K562 (cell line): Measurements from ENCODE around the gene EVI5L. TPM values are rescaled to one million over a fixed set of nuclear protein-coding genes. Genes with fewer than 3 reads are reported as not detected.

Source experiments
- ATAC-seq: fragments of 200-7000 bp; cut with Tn5 transposase; 3 replicates; pipeline ENCODE4 v1.9.1; 2020; ENCODE audit warnings: moderate library complexity
- BruUV-seq: library from RNA; stranded (reverse); fragments of 400-500 nt; replicated peaks from 2 replicates; lab custom pipeline; 2021; lab: Mats Ljungman, UMichigan
- CTCF ChIA-PET: fragments of 300-600 bp; formaldehyde crosslinking; extraction: SDS; loops from one replicate; lab custom pipeline; 2021; ENCODE audit warnings: low intra/inter-chr PET ratio; lab: Yijun Ruan, JAX
- POLR2A ChIA-PET: fragments of 300-600, 350-650 bp; sonication (Branson Sonifier 250); formaldehyde crosslinking; extraction: SDS; loops from one replicate; lab custom pipeline; 2021; ENCODE audit warnings: antibody characterized with exemption, inconsistent platforms; lab: Yijun Ruan, JAX
- DNase-seq, 4 experiments: peaks; one replicate each; pipeline versions ENCODE4 v3.0.0 to v3.0.0-alpha.2; 2011 to 2018; ENCODE audit warnings: low spot score in 3 of 4, mixed read lengths in 3 of 4; ENCODE audit errors: extremely low read depth in 1 of 4
- FAIRE-seq: peaks from 2 replicates; lab custom pipeline; 2011; peaks lifted over from hg19 to GRCh38; lab: Jason Lieb, UNC
- H2AFZ ChIP-seq: 2 replicates; pipeline ENCODE4 v1.6.0; 2011; ENCODE audit warnings: low read depth, low read length, control low read depth, inconsistent platforms
- H3K27ac ChIP-seq: fragments of 200-600 bp; 3 replicates; pipeline ENCODE4 v1.8.0; 2011; ENCODE audit warnings: low read depth, mild to moderate bottlenecking, control low read depth, inconsistent platforms, low read length, moderate library complexity, mixed read lengths; ENCODE audit errors: extremely low read depth
- H3K27me3 ChIP-seq, 2 experiments: fragments of 300-600 bp in 1 of 2; 2 replicates in 1 of 2; 3 replicates in 1 of 2; pipeline versions ENCODE4 v1.6.0 to v1.8.0; 2011; ENCODE audit warnings: inconsistent platforms in 2 of 2, low read length in 2 of 2, mild to moderate bottlenecking in 1 of 2, mixed read lengths in 1 of 2, moderate library complexity in 1 of 2; ENCODE audit not compliant: control insufficient read depth in 2 of 2, insufficient read depth in 2 of 2
- H3K36me3 ChIP-seq: fragments of 300-600 bp; 3 replicates; pipeline ENCODE4 v1.8.0; 2011; ENCODE audit warnings: mild to moderate bottlenecking, low read length, inconsistent platforms; ENCODE audit not compliant: control insufficient read depth, insufficient read depth
- H3K4me1 ChIP-seq, 2 experiments: fragments of 200-600 bp in 1 of 2; replicated peaks in 1 of 2; 2 replicates in 1 of 2; 3 replicates in 1 of 2; pipeline versions ENCODE4 v1.5.1 to v1.8.0; 2011; ENCODE audit warnings: inconsistent platforms in 2 of 2, low read length in 2 of 2, mild to moderate bottlenecking in 1 of 2, mixed read lengths in 1 of 2, moderate library complexity in 1 of 2; ENCODE audit not compliant: control insufficient read depth in 2 of 2, insufficient read depth in 2 of 2
- H3K4me2 ChIP-seq: 2 replicates; pipeline ENCODE4 v1.6.1; 2011; ENCODE audit warnings: low read length, control low read depth, inconsistent platforms, mixed read lengths; ENCODE audit not compliant: insufficient read depth
- H3K4me3 ChIP-seq: fragments of 200-600 bp; sonication (generic), shearing (Covaris generic); 2 replicates; pipeline ENCODE4 v1.5.1; 2016; ENCODE audit warnings: control low read depth, inconsistent platforms
- H3K79me2 ChIP-seq: fragments of 200-600 bp; 3 replicates; pipeline ENCODE4 v1.8.0; 2011; ENCODE audit warnings: low read length, inconsistent platforms; ENCODE audit not compliant: control insufficient read depth, insufficient read depth
- H3K9ac ChIP-seq, 2 experiments: 2 replicates each; pipeline versions ENCODE4 v1.6.0 to v1.6.1; 2011; ENCODE audit warnings: low read depth in 2 of 2, low read length in 2 of 2, control low read depth in 1 of 2, inconsistent platforms in 1 of 2, mild to moderate bottlenecking in 1 of 2, mixed read lengths in 1 of 2; ENCODE audit not compliant: insufficient read depth in 1 of 2
- H3K9me1 ChIP-seq: one replicate; pipeline ENCODE4 v1.6.0; 2011; ENCODE audit warnings: inconsistent platforms, mild to moderate bottlenecking, low read length, moderate library complexity; ENCODE audit not compliant: control insufficient read depth, insufficient read depth
- H3K9me3 ChIP-seq: replicated peaks from 2 replicates; pipeline ENCODE4 v1.5.1; 2011; ENCODE audit warnings: low read depth, low read length, inconsistent platforms; ENCODE audit not compliant: control insufficient read depth, insufficient read depth
- H4K20me1 ChIP-seq: replicated peaks from 2 replicates; pipeline ENCODE4 v1.6.1; 2011; ENCODE audit warnings: low read length, inconsistent platforms, mixed read lengths; ENCODE audit not compliant: control insufficient read depth, insufficient read depth
- ATF1 ChIP-seq, 2 experiments: fragments of 450-650 bp in 1 of 2; IDR thresholded peaks; 2 replicates each; pipeline ENCODE4 v1.6.1; 2016; ENCODE audit warnings: missing compliant biosample characterization in 1 of 2, missing genetic modification characterization in 1 of 2
- ATF7 ChIP-seq: fragments of 450-650 bp; IDR thresholded peaks from 2 replicates; pipeline ENCODE4 v1.7.1; 2014; ENCODE audit warnings: mild to moderate bottlenecking, moderate library complexity
- BRD4 ChIP-seq: fragments of 200-600 bp; sonication (generic); IDR thresholded peaks from 2 replicates; pipeline ENCODE4 v1.6.1; 2017; ENCODE audit warnings: inconsistent platforms
- CC2D1A ChIP-seq: fragments of 450-650 bp; IDR thresholded peaks from 2 replicates; pipeline ENCODE4 v1.6.1; 2017; ENCODE audit warnings: mild to moderate bottlenecking
- CREM ChIP-seq: IDR thresholded peaks from 2 replicates; pipeline ENCODE4 v1.6.1; 2014; ENCODE audit warnings: antibody characterized with exemption, low read depth
- EGR1 ChIP-seq: fragments of 450-650 bp; conservative IDR thresholded peaks from 2 replicates; pipeline ENCODE4 v1.6.1; 2017; ENCODE audit warnings: mild to moderate bottlenecking
- JUND ChIP-seq, 2 experiments: IDR thresholded peaks; 2 replicates in 1 of 2; 3 replicates in 1 of 2; pipeline ENCODE4 v1.6.1; 2011; ENCODE audit warnings: borderline replicate concordance in 2 of 2, low read depth in 2 of 2, low read length in 2 of 2, improper control_type of control experiment in 1 of 2, missing biosample characterization in 1 of 2, missing genetic modification characterization in 1 of 2, missing genetic modification reagents in 1 of 2
- MNT ChIP-seq, 2 experiments: fragments of 450-650 bp; conservative IDR thresholded peaks; 2 replicates each; pipeline ENCODE4 v1.6.1; 2017; ENCODE audit warnings: mild to moderate bottlenecking in 2 of 2, moderate library complexity in 2 of 2
- MYNN ChIP-seq, 2 experiments: sonication (generic); formaldehyde crosslinking in 1 of 2; IDR thresholded peaks; 2 replicates each; pipeline versions ENCODE4 v1.5.0 to v1.6.1; 2016 to 2020; ENCODE audit warnings: antibody characterized with exemption in 1 of 2, missing genetic modification reagents in 1 of 2
- NFIC ChIP-seq: fragments of 450-650 bp; IDR thresholded peaks from 2 replicates; pipeline ENCODE4 v1.6.1; 2017; ENCODE audit warnings: mild to moderate bottlenecking, inconsistent platforms
- POLR2A ChIP-seq: fragments of 450-650 bp; conservative IDR thresholded peaks from 2 replicates; pipeline ENCODE4 v1.6.1; 2016
- PRDM10 ChIP-seq: fragments of 450-650 bp; IDR thresholded peaks from 2 replicates; pipeline ENCODE4 v1.6.1; 2018; ENCODE audit not compliant: partially characterized antibody
- VEZF1 ChIP-seq: fragments of 200-800 bp; sonication (Bioruptor generic); IDR thresholded peaks from 2 replicates; pipeline ENCODE4 v1.6.1; 2017; ENCODE audit warnings: missing genetic modification characterization, missing compliant biosample characterization
- ZNF384 ChIP-seq: IDR thresholded peaks from 2 replicates; pipeline ENCODE4 v1.6.1; 2012; ENCODE audit warnings: low read depth, low read length, improper control_type of control experiment
- ZNF57 ChIP-seq: fragments of 450-650 bp; formaldehyde crosslinking; IDR thresholded peaks from 2 replicates; pipeline ENCODE4 v1.4.0; 2020; ENCODE audit warnings: mild to moderate bottlenecking, moderate library complexity
- WGBS: fragments of 100-300 bp; shearing (Covaris generic); methylation state at CpG from one replicate; pipeline ENCODE4 v1.1.6; 2016; ENCODE audit warnings: low coverage, mixed read lengths; ENCODE audit not compliant: insufficient coverage; ENCODE audit errors: missing lambda C conversion rate; 5-methylcytosine and 5-hydroxymethylcytosine counted together
- in situ Hi-C: fragments of 300-500 bp; cut with MboI; formaldehyde crosslinking; loops from 4 replicates; pipeline ENCODE4 v1.15.0; 2018; ENCODE audit warnings: inconsistent platforms, mixed read lengths
- intact Hi-C: fragments of 100-400 bp; cut with micrococcal nuclease; formaldehyde crosslinking; loops from 2 replicates; pipeline ENCODE4 v1.14.2; 2022
- polyA plus RNA-seq, 8 experiments: library from polyadenylated mRNA; depleted of rRNA in 4 of 8; stranded (reverse) in 5 of 8; unstranded in 3 of 8; fragments of >200 nt; fragmentation: Nextera tagmentation in 2 of 8; fragmentation: Illumina TruSeq in 1 of 8; extraction: Ambion mirVana in 2 of 8; extraction: Trizol in 1 of 8; gene quantifications; 2 replicates each; pipeline versions ENCODE4 v1.2.1 to v1.2.3, GENCODE V29; 2011 to 2014; ENCODE audit warnings: inconsistent platforms in 1 of 8, missing spikeins in 1 of 8
- total RNA-seq, 7 experiments: library from RNA; depleted of rRNA in 6 of 7; stranded (reverse); fragments of >200 nt in 6 of 7; fragmentation: Illumina TruSeq in 2 of 7; extraction: Trizol in 2 of 7; gene quantifications; 2 replicates each; pipeline versions ENCODE4 v1.2.1 to v1.2.3, GENCODE V29; 2011 to 2021; ENCODE audit warnings: low replicate concordance in 1 of 7

EVI5L gene
- total and polyA plus RNA-seq, 9 of the 15 experiments (the other 6 are each of a cell fraction or from before 2014, with no cell fraction given) = 0.69 to 1.8 (median 1.2) TPM; not detected in 2

GRCh38 chr19:7908078-7908699, 78.2 kb downstream of the EVI5L start:
- DNase-seq = peak in 2 of 4 experiments; percentile 50 to 63
- peak; percentile 16 for ATAC-seq
- H3K9me1 ChIP-seq = peaks cover 7% of the 10 kb centered on the region
- H3K9me3 ChIP-seq = no peaks in the 10 kb centered on the region
- H3K9ac ChIP-seq = peak overlapping the region; percentile 43 to 82; a peak in 3 of 4 replicates
- 0 out of 3 replicates have a peak overlapping the region, but pooled peaks have one; percentile 5 for H3K27ac ChIP-seq
- peaks cover 61% of the 10 kb centered on the region; the same call in 2 of the 3 replicates for H3K36me3 ChIP-seq
- no peak overlapping the region; the same call in 1 of the 2 replicates for H3K4me2 ChIP-seq
- H3K4me3 ChIP-seq = no peak overlapping the region
- intact Hi-C loops = no loop called here
- peak; percentile 49 for FAIRE-seq
- BruUV-seq = no TSS peak
- peaks cover 46% of the 10 kb centered on the region for H3K79me2 ChIP-seq
- POLR2A ChIA-PET = interaction anchor here (0.6 to 1.0 kb wide), 2 partner anchors 12 to 13 kb away, joined by 4 to 8 read pairs; partner anchors contain the start of gene SNAPC2
- CTCF ChIA-PET = no interaction called here
- no peaks in the 10 kb centered on the region for H4K20me1 ChIP-seq
- TF ChIP-seq EGR1 (peak; percentile 77), PRDM10 (peak; percentile 29), CREM (peak; percentile 52), ZNF384 (peak; percentile 97), ATF1 (CRISPR knock-in tag; IDR thresholded peaks at IDR 0.05) (no peak), ATF1 (tag; IDR thresholded peaks at IDR 0.05) (peak; percentile 74), ATF7 (peak; percentile 38; the same call in 1 of the 2 replicates), BRD4 (no peak), VEZF1 (CRISPR knock-in tag) (peak; percentile 65), MYNN (IDR thresholded peaks at IDR 0.05) (0 out of 2 replicates have a peak, but pooled peaks have one; percentile 17), MYNN (CRISPR knock-in tag; IDR thresholded peaks at IDR 0.05) (no peak), POLR2A (peak; percentile 50; the same call in 1 of the 2 replicates), JUND (IDR thresholded peaks at IDR 0.05; ENCODE audit: borderline replicate concordance, low read depth, low read length) (0 out of 2 replicates have a peak, but pooled peaks have one; percentile 33), JUND (tag; IDR thresholded peaks at IDR 0.05; ENCODE audit: borderline replicate concordance, low read depth, low read length) (peak; percentile 41; the same call in 1 of the 3 replicates), NFIC (peak; percentile 47), CC2D1A (no peak), MNT (conservative IDR thresholded peaks at IDR 0.05) (peak in 1 of 2 experiments; percentile 31; a peak in 1 of 4 replicates), ZNF57 (no peak)
- no peaks in the 10 kb centered on the region for H3K27me3 ChIP-seq
- 59% methylated on average over 11 of the region's 14 CpGs for WGBS
- H3K4me1 ChIP-seq = peaks cover 8 to 86% of the 10 kb centered on the region in 2 experiments; a peak in 4 of 5 replicates
- in situ Hi-C loops = no loop called here
- H2AFZ ChIP-seq = no peak overlapping the region
